ENCODE measurements around the gene AMIGO1.

The AMIGO1 gene

DNA sequence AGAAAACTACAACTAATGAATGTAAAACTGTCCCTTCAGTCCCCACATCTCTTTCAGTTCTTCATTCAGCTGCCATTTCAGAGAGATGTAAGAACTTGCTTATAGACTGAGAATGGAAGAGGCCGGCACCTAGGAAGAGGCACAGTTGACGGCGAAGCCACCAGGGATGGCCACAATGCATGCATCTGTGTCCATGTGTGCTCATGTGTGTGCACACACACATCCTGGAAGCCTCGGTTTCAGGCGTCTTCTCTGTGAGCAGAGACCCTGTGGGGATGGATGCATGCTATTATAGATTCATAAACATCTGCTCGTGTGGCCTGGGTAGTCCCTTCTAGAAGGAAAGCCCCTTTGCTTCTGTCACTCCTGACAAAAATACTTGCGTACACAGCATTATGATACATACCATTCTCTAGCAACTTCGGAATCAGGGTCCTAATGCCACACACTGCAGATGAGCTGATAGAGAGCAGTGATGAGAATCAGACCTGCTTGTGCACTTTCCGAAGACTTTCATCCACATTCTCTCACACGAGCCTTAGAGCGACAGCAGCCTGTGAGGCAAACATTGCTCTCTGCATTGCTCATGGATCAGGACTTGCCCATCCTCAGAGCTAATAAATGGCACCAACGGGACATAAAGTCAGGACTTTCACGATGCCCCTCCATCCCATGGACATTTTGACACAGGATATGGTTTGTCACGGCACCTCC lies 17.7 kb upstream of the AMIGO1 start:
- TF ChIP-seq, protein P1, sequence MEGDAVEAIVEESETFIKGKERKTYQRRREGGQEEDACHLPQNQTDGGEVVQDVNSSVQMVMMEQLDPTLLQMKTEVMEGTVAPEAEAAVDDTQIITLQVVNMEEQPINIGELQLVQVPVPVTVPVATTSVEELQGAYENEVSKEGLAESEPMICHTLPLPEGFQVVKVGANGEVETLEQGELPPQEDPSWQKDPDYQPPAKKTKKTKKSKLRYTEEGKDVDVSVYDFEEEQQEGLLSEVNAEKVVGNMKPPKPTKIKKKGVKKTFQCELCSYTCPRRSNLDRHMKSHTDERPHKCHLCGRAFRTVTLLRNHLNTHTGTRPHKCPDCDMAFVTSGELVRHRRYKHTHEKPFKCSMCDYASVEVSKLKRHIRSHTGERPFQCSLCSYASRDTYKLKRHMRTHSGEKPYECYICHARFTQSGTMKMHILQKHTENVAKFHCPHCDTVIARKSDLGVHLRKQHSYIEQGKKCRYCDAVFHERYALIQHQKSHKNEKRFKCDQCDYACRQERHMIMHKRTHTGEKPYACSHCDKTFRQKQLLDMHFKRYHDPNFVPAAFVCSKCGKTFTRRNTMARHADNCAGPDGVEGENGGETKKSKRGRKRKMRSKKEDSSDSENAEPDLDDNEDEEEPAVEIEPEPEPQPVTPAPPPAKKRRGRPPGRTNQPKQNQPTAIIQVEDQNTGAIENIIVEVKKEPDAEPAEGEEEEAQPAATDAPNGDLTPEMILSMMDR (IDR thresholded peaks at IDR 0.05; ENCODE audit: insufficient read depth, missing control alignments) = no peak
- FAIRE-seq (no peak), DNase-seq (ENCODE audit: insufficient read length, low spot score) (no peak)

- FAIRE-seq (no peak), DNase-seq (ENCODE audit: insufficient read length, low spot score) (no peak)
- TF ChIP-seq, protein P1 (IDR thresholded peaks at IDR 0.05; ENCODE audit: insufficient read depth, missing control alignments) = no peak
These were observed 14.2 kb upstream of the AMIGO1 start for GRCh38 chr1:109523706-109524105.

DNA sequence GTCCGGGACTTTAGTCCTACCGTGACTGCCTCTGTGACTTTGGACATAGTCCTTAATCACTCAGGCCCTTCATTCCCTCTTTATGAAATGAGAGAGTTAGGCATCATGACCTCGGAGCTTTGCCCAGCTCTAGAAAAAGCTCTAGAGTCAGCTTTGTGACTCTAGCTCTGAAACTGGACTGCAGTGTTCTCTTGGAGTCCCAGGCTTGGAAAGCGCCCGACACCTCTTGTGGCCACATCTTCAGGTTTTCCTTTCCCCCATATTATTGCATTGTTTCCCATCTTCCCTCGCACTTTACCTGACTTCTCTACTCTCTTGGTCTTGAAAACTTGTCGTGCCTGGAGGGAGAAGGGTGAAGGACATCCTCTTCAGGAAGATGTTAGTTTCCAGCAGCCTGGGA lies 12.5 kb upstream of the AMIGO1 start:
- TF ChIP-seq, protein P1 (IDR thresholded peaks at IDR 0.05; ENCODE audit: insufficient read depth, missing control alignments) = no peak
- no peak for DNase-seq (ENCODE audit: insufficient read length, low spot score)
- FAIRE-seq = no peak

- no peak for DNase-seq (ENCODE audit: insufficient read length, low spot score)
- no peak for FAIRE-seq
- TF ChIP-seq, protein P1 (IDR thresholded peaks at IDR 0.05; ENCODE audit: insufficient read depth, missing control alignments) = no peak
These were observed 11.8 kb upstream of the AMIGO1 start for GRCh38 chr1:109521002-109521951.

DNA sequence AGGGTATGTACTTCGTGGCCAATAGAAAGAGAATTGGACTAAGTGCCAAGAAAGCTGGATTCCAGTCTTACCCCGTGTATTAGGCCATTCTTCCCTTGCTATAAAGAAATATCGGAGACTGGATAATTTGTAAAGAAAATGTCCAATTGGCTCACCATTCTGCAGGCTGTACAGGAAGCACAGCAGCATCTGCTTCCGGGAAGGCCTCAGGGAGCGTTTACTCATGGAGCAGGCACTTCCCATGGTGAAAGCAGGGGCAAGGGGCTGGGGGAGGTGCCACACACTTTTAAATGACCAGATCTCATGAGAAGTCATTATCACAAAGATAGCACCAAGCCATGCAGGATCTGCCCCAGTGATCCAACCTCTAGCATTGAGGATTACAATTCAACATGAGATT lies 7.8 kb upstream of the AMIGO1 start:
- TF ChIP-seq, protein P1 (IDR thresholded peaks at IDR 0.05; ENCODE audit: insufficient read depth, missing control alignments) = no peak
- DNase-seq (ENCODE audit: insufficient read length, low spot score) = no peak
- no peak for FAIRE-seq

DNA sequence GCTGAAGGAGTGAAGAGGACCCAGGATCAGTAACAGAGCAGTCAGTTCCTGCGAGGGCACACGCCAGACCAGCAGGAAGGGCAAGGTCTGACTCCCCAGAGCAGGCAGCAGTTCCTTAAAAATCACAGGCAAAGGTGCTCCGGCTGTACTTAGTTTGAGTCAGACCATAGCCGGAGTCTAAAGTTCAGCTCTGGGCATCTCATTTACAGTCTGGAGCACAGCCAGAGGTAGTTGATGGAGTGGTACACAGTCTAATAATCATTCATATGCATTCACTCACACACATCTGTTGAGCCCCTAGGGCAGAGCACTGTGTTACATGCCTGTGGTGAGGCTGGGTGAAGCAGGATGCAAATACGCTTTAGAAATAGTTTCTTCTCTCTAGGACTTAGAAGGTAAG lies 7.3 kb upstream of the AMIGO1 start:
- FAIRE-seq (no peak), DNase-seq (ENCODE audit: insufficient read length, low spot score) (no peak)
- TF ChIP-seq, protein P1 (IDR thresholded peaks at IDR 0.05; ENCODE audit: insufficient read depth, missing control alignments) = no peak
